ENCODE results near the gene LENEP.
A peak's percentile ranks its signal among the peaks of the same experiment; 100 is the strongest.

LENEP gene

GRCh38 chr1:154998818-154999570, 5.6 kb downstream of the LENEP start:
- in situ Hi-C loops (cut with MboI; ENCODE audit: low sequenced_read_pairs, unreplicated experiment): no loop called here
- peak; percentile 86 for DNase-seq (ENCODE audit: low spot score)
- TF ChIP-seq CTCF (IDR thresholded peaks at IDR 0.05; ENCODE audit: borderline replicate concordance, control extremely low read depth, extremely low read depth, insufficient read depth, missing control alignments): peak; percentile 88

GRCh38 chr1:154999571-155000410, 6.4 kb downstream of the LENEP start:
- peak; percentile 81 for DNase-seq (ENCODE audit: low spot score)
- in situ Hi-C loops (cut with MboI; ENCODE audit: low sequenced_read_pairs, unreplicated experiment): no loop called here
- TF ChIP-seq CTCF (IDR thresholded peaks at IDR 0.05; ENCODE audit: borderline replicate concordance, control extremely low read depth, extremely low read depth, insufficient read depth, missing control alignments): no peak

GRCh38 chr1:155000411-155000725, 7.0 kb downstream of the LENEP start:
- in situ Hi-C loops (cut with MboI; ENCODE audit: low sequenced_read_pairs, unreplicated experiment): no loop called here
- no peak for DNase-seq (ENCODE audit: low spot score)

GRCh38 chr1:155000726-155001424, 7.5 kb downstream of the LENEP start:
- TF ChIP-seq CTCF (IDR thresholded peaks at IDR 0.05; ENCODE audit: borderline replicate concordance, control extremely low read depth, extremely low read depth, insufficient read depth, missing control alignments): peak; percentile 4

More at GRCh38 chr1:155000411-155000725, 7.0 kb downstream of the LENEP start:
- no peak for TF ChIP-seq CTCF (IDR thresholded peaks at IDR 0.05; ENCODE audit: borderline replicate concordance, control extremely low read depth, extremely low read depth, insufficient read depth, missing control alignments)

GRCh38 chr1:155001425-155001674, 8.0 kb downstream of the LENEP start:
- DNase-seq (ENCODE audit: low spot score): no peak
- in situ Hi-C loops (cut with MboI; ENCODE audit: low sequenced_read_pairs, unreplicated experiment): no loop called here
- TF ChIP-seq CTCF (IDR thresholded peaks at IDR 0.05; ENCODE audit: borderline replicate concordance, control extremely low read depth, extremely low read depth, insufficient read depth, missing control alignments): no peak

More at GRCh38 chr1:155000726-155001424, 7.5 kb downstream of the LENEP start:
- in situ Hi-C loops (cut with MboI; ENCODE audit: low sequenced_read_pairs, unreplicated experiment): no loop called here
- DNase-seq (ENCODE audit: low spot score): peak; percentile 86

- TF ChIP-seq CTCF (IDR thresholded peaks at IDR 0.05; ENCODE audit: borderline replicate concordance, control extremely low read depth, extremely low read depth, insufficient read depth, missing control alignments): peak; percentile 37
- in situ Hi-C loops (cut with MboI; ENCODE audit: low sequenced_read_pairs, unreplicated experiment): no loop called here
These were observed 8.5 kb downstream of the LENEP start for GRCh38 chr1:155001675-155002463.

More at GRCh38 chr1:155001675-155002463, 8.5 kb downstream of the LENEP start:
- peak; percentile 98 for DNase-seq (ENCODE audit: low spot score)

Data from GM13976 (cell line).